AML-193 (cell line): ENCODE results near the gene PRDM12.

ENCODE experiments used
- DNase-seq, 2 experiments: peaks; one replicate each; lab custom pipeline; 2025; lab: John Stamatoyannopoulos, UW

Gene PRDM12

GRCh38 chr9:130664251-130665028 is at the start of gene PRDM12:
Gene PRDM12 (plus strand): TSS chr9:130664594. CDS start chr9:130664654, 60 bp downstream.
- no peak for DNase-seq

- no peak for DNase-seq
These were observed 47.9 kb upstream of the PRDM12 start for GRCh38 chr9:130616451-130616850.

GRCh38 chr9:130623466-130623865 is 40.9 kb upstream of the PRDM12 start:
- DNase-seq: no peak

GRCh38 chr9:130624154-130624553 is 40.2 kb upstream of the PRDM12 start:
- no peak for DNase-seq

GRCh38 chr9:130626249-130626996 is 38.0 kb upstream of the PRDM12 start:
- DNase-seq: no peak

GRCh38 chr9:130627051-130627450 is 37.3 kb upstream of the PRDM12 start:
- no peak for DNase-seq

GRCh38 chr9:130627896-130628792 is 36.2 kb upstream of the PRDM12 start:
- no peak for DNase-seq

- DNase-seq: no peak
These were observed 34.8 kb upstream of the PRDM12 start for GRCh38 chr9:130629443-130630070.

GRCh38 chr9:130630071-130630450 is 34.3 kb upstream of the PRDM12 start:
- DNase-seq: no peak

- DNase-seq: no peak
These were observed 33.7 kb upstream of the PRDM12 start for GRCh38 chr9:130630506-130631330.

GRCh38 chr9:130631331-130632080 is 32.9 kb upstream of the PRDM12 start:
- DNase-seq: no peak

- DNase-seq: no peak
These were observed 32.2 kb upstream of the PRDM12 start for GRCh38 chr9:130632081-130632710.

- no peak for DNase-seq
These were observed 31.6 kb upstream of the PRDM12 start for GRCh38 chr9:130632841-130633240.

- DNase-seq: no peak
These were observed 30.8 kb upstream of the PRDM12 start for GRCh38 chr9:130633336-130634190.

GRCh38 chr9:130634191-130634768 is 30.1 kb upstream of the PRDM12 start:
- no peak for DNase-seq

- DNase-seq: no peak
These were observed 29.6 kb upstream of the PRDM12 start for GRCh38 chr9:130634801-130635200.

- no peak for DNase-seq
These were observed 29.1 kb upstream of the PRDM12 start for GRCh38 chr9:130635306-130635705.
